VCaP (cell line): ENCODE data around the gene NEDD8.

Source experiments
- H3K27ac ChIP-seq: fragments of 450-650 bp; 2 replicates; pipeline ENCODE4 v1.5.1; 2017
- CTCF ChIP-seq: fragments of 450-650 bp; conservative IDR thresholded peaks from 2 replicates; pipeline ENCODE4 v1.5.1; 2017; ENCODE audit warnings: mild to moderate bottlenecking, moderate library complexity

The NEDD8 gene

GRCh38 chr14:24240110-24240918 lies 8.1 kb upstream of the NEDD8 start:
- no peak overlapping the region for H3K27ac ChIP-seq
- TF ChIP-seq CTCF, result no peak

GRCh38 chr14:24238527-24239037 lies 6.4 kb upstream of the NEDD8 start:
- no peak overlapping the region for H3K27ac ChIP-seq
- no peak for TF ChIP-seq CTCF

GRCh38 chr14:24238123-24238522 lies 6.0 kb upstream of the NEDD8 start:
- H3K27ac ChIP-seq, result no peak overlapping the region
- no peak for TF ChIP-seq CTCF

- H3K27ac ChIP-seq, result no peak overlapping the region
- TF ChIP-seq CTCF, result no peak
Measured at GRCh38 chr14:24237463-24237955, 5.3 kb upstream of the NEDD8 start.

GRCh38 chr14:24236689-24237462 lies 4.7 kb upstream of the NEDD8 start:
- no peak overlapping the region for H3K27ac ChIP-seq
- no peak for TF ChIP-seq CTCF

GRCh38 chr14:24235804-24236688 lies 3.9 kb upstream of the NEDD8 start:
- H3K27ac ChIP-seq, result no peak overlapping the region

More at GRCh38 chr14:24235804-24236688, 3.9 kb upstream of the NEDD8 start:
- no peak for TF ChIP-seq CTCF
